ENCODE measurements around the gene PRSS2.
A peak's percentile ranks its signal among the peaks of the same experiment; 100 is the strongest.

The PRSS2 gene

GRCh38 chr7:142804728-142805207, 34.0 kb downstream of the PRSS2 start:
- peak; percentile 71 for DNase-seq

- DNase-seq = no peak
Observed at GRCh38 chr7:142805350-142806021, 34.7 kb downstream of the PRSS2 start.

- no peak for DNase-seq
Observed at GRCh38 chr7:142806022-142806356, 35.2 kb downstream of the PRSS2 start.

GRCh38 chr7:142806957-142807356, 36.2 kb downstream of the PRSS2 start:
- DNase-seq = no peak

- DNase-seq = peak; percentile 78
Observed at GRCh38 chr7:142807855-142808460, 37.2 kb downstream of the PRSS2 start.

- no peak for DNase-seq
Observed at GRCh38 chr7:142808461-142808801, 37.7 kb downstream of the PRSS2 start.

- DNase-seq = peak; percentile 98
Observed at GRCh38 chr7:142808802-142809583, 38.2 kb downstream of the PRSS2 start.

GRCh38 chr7:142809671-142810070, 38.9 kb downstream of the PRSS2 start:
- no peak for DNase-seq

GRCh38 chr7:142811154-142811737, 40.5 kb downstream of the PRSS2 start:
- peak; percentile 85 for DNase-seq

- no peak for DNase-seq
Observed at GRCh38 chr7:142812437-142813215, 41.9 kb downstream of the PRSS2 start.

GRCh38 chr7:142813226-142813625, 42.5 kb downstream of the PRSS2 start:
- DNase-seq = no peak

GRCh38 chr7:142813699-142814098, 42.9 kb downstream of the PRSS2 start:
- no peak for DNase-seq

GRCh38 chr7:142814451-142814850, 43.7 kb downstream of the PRSS2 start:
- DNase-seq = no peak

- no peak for DNase-seq
Observed at GRCh38 chr7:142815134-142815533, 44.4 kb downstream of the PRSS2 start.

- DNase-seq = no peak
Observed at GRCh38 chr7:142817506-142817905, 46.7 kb downstream of the PRSS2 start.

- DNase-seq = no peak
Observed at GRCh38 chr7:142819530-142819929, 48.8 kb downstream of the PRSS2 start.

GRCh38 chr7:142822714-142823113, 51.9 kb downstream of the PRSS2 start:
- DNase-seq = no peak
